ENCODE measurements around the gene QSOX2.

Gene QSOX2

GRCh38 chr9:136203408-136204144 lies 42.0 kb downstream of the QSOX2 start:
- Histone ChIP-seq H3K9me2 (ENCODE audit: low read depth, low read length) (no peaks in the 10 kb centered on the region), H3K9me3 (ENCODE audit: low read length) (no peaks in the 10 kb centered on the region), H3F3A (ENCODE audit: insufficient read depth, low read length) (no peaks in the 10 kb centered on the region; the same call in 1 of the 2 replicates), H3K9ac (ENCODE audit: low read length) (no peak overlapping the region), H2AFZ (ENCODE audit: low read length) (no peak overlapping the region), H3K4me3 (ENCODE audit: low read depth, low read length, poor library complexity, severe bottlenecking) (no peak overlapping the region), H3K79me2 (ENCODE audit: insufficient read depth, low read length) (no peaks in the 10 kb centered on the region), H4K20me1 (ENCODE audit: insufficient read depth, low read length) (no peaks in the 10 kb centered on the region), H3K4me1 (ENCODE audit: insufficient read depth, low read length, severe bottlenecking) (peaks cover 21% of the 10 kb centered on the region), H3K27me3 (ENCODE audit: insufficient read depth, low read length) (peaks cover 9% of the 10 kb centered on the region; the same call in 1 of the 2 replicates), H3K36me3 (ENCODE audit: insufficient read depth, low read length) (peaks cover 26% of the 10 kb centered on the region), H3K4me2 (ENCODE audit: low read length) (no peak overlapping the region), H3K27ac (ENCODE audit: low read depth, low read length, poor library complexity, severe bottlenecking) (no peak overlapping the region)
- TF ChIP-seq EZH2 (IDR thresholded peaks at IDR 0.05; ENCODE audit: borderline replicate concordance, low read length) = no peak
- TF ChIP-seq, protein P1, sequence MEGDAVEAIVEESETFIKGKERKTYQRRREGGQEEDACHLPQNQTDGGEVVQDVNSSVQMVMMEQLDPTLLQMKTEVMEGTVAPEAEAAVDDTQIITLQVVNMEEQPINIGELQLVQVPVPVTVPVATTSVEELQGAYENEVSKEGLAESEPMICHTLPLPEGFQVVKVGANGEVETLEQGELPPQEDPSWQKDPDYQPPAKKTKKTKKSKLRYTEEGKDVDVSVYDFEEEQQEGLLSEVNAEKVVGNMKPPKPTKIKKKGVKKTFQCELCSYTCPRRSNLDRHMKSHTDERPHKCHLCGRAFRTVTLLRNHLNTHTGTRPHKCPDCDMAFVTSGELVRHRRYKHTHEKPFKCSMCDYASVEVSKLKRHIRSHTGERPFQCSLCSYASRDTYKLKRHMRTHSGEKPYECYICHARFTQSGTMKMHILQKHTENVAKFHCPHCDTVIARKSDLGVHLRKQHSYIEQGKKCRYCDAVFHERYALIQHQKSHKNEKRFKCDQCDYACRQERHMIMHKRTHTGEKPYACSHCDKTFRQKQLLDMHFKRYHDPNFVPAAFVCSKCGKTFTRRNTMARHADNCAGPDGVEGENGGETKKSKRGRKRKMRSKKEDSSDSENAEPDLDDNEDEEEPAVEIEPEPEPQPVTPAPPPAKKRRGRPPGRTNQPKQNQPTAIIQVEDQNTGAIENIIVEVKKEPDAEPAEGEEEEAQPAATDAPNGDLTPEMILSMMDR (IDR thresholded peaks at IDR 0.05; ENCODE audit: low read length) = no peak

DNA sequence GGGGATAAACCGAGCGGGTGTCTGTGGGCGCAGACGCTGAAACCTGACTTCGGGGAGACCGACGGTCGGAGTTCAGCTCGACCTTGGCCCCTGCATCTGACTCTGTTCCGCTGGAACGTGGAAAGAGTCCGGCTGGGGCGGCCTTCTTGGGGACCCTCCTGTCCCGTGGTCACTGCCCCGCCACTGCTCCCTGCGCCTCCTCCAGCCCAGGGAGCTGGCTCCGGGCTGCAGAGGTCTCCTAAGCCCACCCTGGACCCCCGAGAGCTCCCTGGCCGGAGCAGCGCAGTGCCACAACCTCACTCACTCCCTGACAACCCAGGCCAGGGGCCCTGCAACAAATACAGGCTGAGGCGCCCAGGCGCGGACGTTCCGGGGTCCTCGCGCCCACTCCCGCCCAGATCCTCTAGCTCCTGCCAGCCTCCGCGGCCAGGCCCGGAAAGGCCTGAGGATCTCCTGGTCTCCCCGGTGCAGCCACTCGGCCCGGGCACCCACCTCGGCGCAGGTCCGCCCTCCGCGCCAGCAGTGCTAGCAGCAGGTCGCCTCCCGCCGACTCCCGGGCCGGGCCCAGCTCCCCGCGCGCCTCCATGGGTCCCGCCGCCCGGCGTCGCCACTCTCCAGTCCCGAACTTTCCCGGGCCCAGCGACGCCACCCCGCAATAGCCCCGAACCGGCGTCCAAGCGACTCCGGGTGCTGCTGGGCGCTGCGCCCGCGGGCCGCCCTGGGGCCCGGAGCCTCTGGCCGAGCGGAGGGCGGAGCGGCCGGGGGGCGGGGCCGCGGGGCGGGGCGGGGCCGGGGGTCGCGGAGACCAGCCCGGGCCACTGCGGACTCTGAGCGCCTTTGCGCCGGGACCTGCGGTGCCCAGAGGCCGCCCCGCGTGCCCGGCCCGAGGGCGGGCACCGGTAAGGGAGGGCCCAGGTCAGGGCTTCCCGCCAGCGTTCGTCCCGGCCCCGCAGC lies 42.9 kb downstream of the QSOX2 start:
- no peaks in the 10 kb centered on the region for H3K79me2 ChIP-seq (ENCODE audit: insufficient read depth, low read length)
- H3F3A ChIP-seq (ENCODE audit: insufficient read depth, low read length) = no peaks in the 10 kb centered on the region; the same call in 1 of the 2 replicates
- H3K27ac ChIP-seq (ENCODE audit: low read depth, low read length, poor library complexity, severe bottlenecking) = no peak overlapping the region
- peaks cover 22% of the 10 kb centered on the region for H3K36me3 ChIP-seq (ENCODE audit: insufficient read depth, low read length)
- H3K27me3 ChIP-seq (ENCODE audit: insufficient read depth, low read length) = peaks cover 9% of the 10 kb centered on the region; the same call in 1 of the 2 replicates
- TF ChIP-seq EZH2 (IDR thresholded peaks at IDR 0.05; ENCODE audit: borderline replicate concordance, low read length) = no peak
- TF ChIP-seq, protein P1 (IDR thresholded peaks at IDR 0.05; ENCODE audit: low read length) = no peak
- no peak overlapping the region for H3K4me2 ChIP-seq (ENCODE audit: low read length)
- H2AFZ ChIP-seq (ENCODE audit: low read length) = no peak overlapping the region
- H3K9ac ChIP-seq (ENCODE audit: low read length) = no peak overlapping the region
- H3K4me1 ChIP-seq (ENCODE audit: insufficient read depth, low read length, severe bottlenecking) = peaks cover 13% of the 10 kb centered on the region
- no peaks in the 10 kb centered on the region for H3K9me3 ChIP-seq (ENCODE audit: low read length)
- H3K9me2 ChIP-seq (ENCODE audit: low read depth, low read length) = no peaks in the 10 kb centered on the region
- H4K20me1 ChIP-seq (ENCODE audit: insufficient read depth, low read length) = no peaks in the 10 kb centered on the region
- H3K4me3 ChIP-seq (ENCODE audit: low read depth, low read length, poor library complexity, severe bottlenecking) = no peak overlapping the region

- no peak overlapping the region for H3K9ac ChIP-seq (ENCODE audit: low read length)
- H2AFZ ChIP-seq (ENCODE audit: low read length) = no peak overlapping the region
- H3K9me2 ChIP-seq (ENCODE audit: low read depth, low read length) = no peaks in the 10 kb centered on the region
- H3K4me3 ChIP-seq (ENCODE audit: low read depth, low read length, poor library complexity, severe bottlenecking) = no peak overlapping the region
- no peaks in the 10 kb centered on the region for H3K9me3 ChIP-seq (ENCODE audit: low read length)
- peaks cover 15% of the 10 kb centered on the region for H3K36me3 ChIP-seq (ENCODE audit: insufficient read depth, low read length)
- H3K27ac ChIP-seq (ENCODE audit: low read depth, low read length, poor library complexity, severe bottlenecking) = no peak overlapping the region
- H3F3A ChIP-seq (ENCODE audit: insufficient read depth, low read length) = no peaks in the 10 kb centered on the region; the same call in 1 of the 2 replicates
- H3K4me1 ChIP-seq (ENCODE audit: insufficient read depth, low read length, severe bottlenecking) = peaks cover 11% of the 10 kb centered on the region
- H3K4me2 ChIP-seq (ENCODE audit: low read length) = no peak overlapping the region
- TF ChIP-seq EZH2 (IDR thresholded peaks at IDR 0.05; ENCODE audit: borderline replicate concordance, low read length) = no peak
- TF ChIP-seq, protein P1 (IDR thresholded peaks at IDR 0.05; ENCODE audit: low read length) = no peak
- no peaks in the 10 kb centered on the region for H4K20me1 ChIP-seq (ENCODE audit: insufficient read depth, low read length)
- H3K27me3 ChIP-seq (ENCODE audit: insufficient read depth, low read length) = peaks cover 9% of the 10 kb centered on the region; the same call in 1 of the 2 replicates
- no peaks in the 10 kb centered on the region for H3K79me2 ChIP-seq (ENCODE audit: insufficient read depth, low read length)
Observed at GRCh38 chr9:136201609-136202453, 43.8 kb downstream of the QSOX2 start.
